Glutamatergic neuron (in vitro differentiated cells): ENCODE data around the gene SLC2A6. TPM values are rescaled to one million over a fixed set of nuclear protein-coding genes. Genes with fewer than 3 reads are reported as not detected.

Experiments used
- DNase-seq: peaks from one replicate; pipeline ENCODE4 v3.0.0; 2022
- H3K27ac Mint-ChIP-seq: one replicate; pipeline ENCODE4 v1.8.0; 2020; ENCODE audit warnings: mild to moderate bottlenecking, mixed read lengths, inconsistent platforms; ENCODE audit not compliant: unreplicated experiment
- H3K27me3 Mint-ChIP-seq: one replicate; pipeline ENCODE4 v1.8.0; 2020; ENCODE audit warnings: mild to moderate bottlenecking, moderate library complexity, mixed read lengths, inconsistent platforms; ENCODE audit not compliant: unreplicated experiment
- H3K36me3 Mint-ChIP-seq: one replicate; pipeline ENCODE4 v1.8.0; 2020; ENCODE audit warnings: mild to moderate bottlenecking, mixed read lengths, inconsistent platforms; ENCODE audit not compliant: unreplicated experiment
- H3K4me1 Mint-ChIP-seq: one replicate; pipeline ENCODE4 v1.8.0; 2020; ENCODE audit warnings: mild to moderate bottlenecking, low read depth, mixed read lengths, inconsistent platforms; ENCODE audit not compliant: unreplicated experiment
- H3K4me3 Mint-ChIP-seq: one replicate; pipeline ENCODE4 v1.8.0; 2020; ENCODE audit warnings: mild to moderate bottlenecking, mixed read lengths, inconsistent platforms; ENCODE audit not compliant: unreplicated experiment
- H3K9me3 Mint-ChIP-seq: one replicate; pipeline ENCODE4 v1.8.0; 2020; ENCODE audit warnings: mild to moderate bottlenecking, moderate library complexity, mixed read lengths, inconsistent platforms; ENCODE audit not compliant: unreplicated experiment
- CTCF ChIP-seq: fragments of 200-600 bp; sonication (generic); IDR thresholded peaks from one replicate; pipeline ENCODE4 v1.5.0; 2021; ENCODE audit not compliant: partially characterized antibody, unreplicated experiment
- total RNA-seq: library from RNA; stranded (reverse); fragmentation: NEBNext Ultra II Directional; extraction: Animal tissue kit (Norgen Biotek cat#: 25700); gene quantifications from one replicate; pipeline ENCODE4 v1.2.1, GENCODE V29; 2021; ENCODE audit not compliant: unreplicated experiment

SLC2A6 gene
- total RNA-seq, 1 donor from 2014 or later, result 104 TPM

- peaks cover 14% of the 10 kb centered on the region for H3K27me3 Mint-ChIP-seq
- no peak for TF ChIP-seq CTCF
- H3K4me3 Mint-ChIP-seq, result peak overlapping the region; percentile 38
- H3K9me3 Mint-ChIP-seq, result peaks cover 20% of the 10 kb centered on the region
- H3K36me3 Mint-ChIP-seq, result no peaks in the 10 kb centered on the region
- no peak for DNase-seq
- H3K27ac Mint-ChIP-seq, result no peak overlapping the region
- H3K4me1 Mint-ChIP-seq, result peaks cover 36% of the 10 kb centered on the region
These were observed 15.6 kb downstream of the SLC2A6 start for GRCh38 chr9:133463234-133463863.

- H3K4me3 Mint-ChIP-seq, result peak overlapping the region; percentile 92
- no peak for TF ChIP-seq CTCF
These were observed 16.9 kb downstream of the SLC2A6 start for GRCh38 chr9:133461975-133462374.

GRCh38 chr9:133460405-133461175 is 18.3 kb downstream of the SLC2A6 start:
- H3K4me3 Mint-ChIP-seq, result peak overlapping the region; percentile 92
- peaks cover 11% of the 10 kb centered on the region for H3K27me3 Mint-ChIP-seq
- H3K4me1 Mint-ChIP-seq, result peaks cover 29% of the 10 kb centered on the region
- no peaks in the 10 kb centered on the region for H3K36me3 Mint-ChIP-seq
- H3K9me3 Mint-ChIP-seq, result peaks cover 13% of the 10 kb centered on the region
- no peak for DNase-seq
- peak overlapping the region; percentile 93 for H3K27ac Mint-ChIP-seq
- no peak for TF ChIP-seq CTCF

More at GRCh38 chr9:133461975-133462374, 16.9 kb downstream of the SLC2A6 start:
- peaks cover 16% of the 10 kb centered on the region for H3K9me3 Mint-ChIP-seq
- peaks cover 36% of the 10 kb centered on the region for H3K4me1 Mint-ChIP-seq
- H3K36me3 Mint-ChIP-seq, result no peaks in the 10 kb centered on the region
- H3K27ac Mint-ChIP-seq, result peak overlapping the region; percentile 93
- no peak for DNase-seq
- peaks cover 11% of the 10 kb centered on the region for H3K27me3 Mint-ChIP-seq

- peak within 1 kb of the TSS; percentile 92 for H3K4me3 Mint-ChIP-seq
- peak; percentile 99 for DNase-seq
- H3K27me3 Mint-ChIP-seq, result peaks cover 11% of the 10 kb centered on the region
- H3K27ac Mint-ChIP-seq, result peak within 1 kb of the TSS; percentile 93
- no peaks in the 10 kb centered on the region for H3K36me3 Mint-ChIP-seq
- peaks cover 24% of the 10 kb centered on the region for H3K4me1 Mint-ChIP-seq
- H3K9me3 Mint-ChIP-seq, result peaks cover 13% of the 10 kb centered on the region
- TF ChIP-seq CTCF, result no peak
These were observed 19.2 kb downstream of the SLC2A6 start, which contains the start of gene CACFD1 for GRCh38 chr9:133459476-133460404. Gene CACFD1 (plus strand): TSS chr9:133459978. CDS start chr9:133460067, 89 bp downstream.
